GM19324 (cell line): ENCODE data around the gene PDE4D.

Source experiments
- ATAC-seq: cut with Tn5 transposase; IDR thresholded peaks from one replicate; pipeline ENCODE4 v1.9.1; 2021; ENCODE audit warnings: mild to moderate bottlenecking, moderate library complexity; ENCODE audit not compliant: unreplicated experiment, low FRiP score

The PDE4D gene

DNA sequence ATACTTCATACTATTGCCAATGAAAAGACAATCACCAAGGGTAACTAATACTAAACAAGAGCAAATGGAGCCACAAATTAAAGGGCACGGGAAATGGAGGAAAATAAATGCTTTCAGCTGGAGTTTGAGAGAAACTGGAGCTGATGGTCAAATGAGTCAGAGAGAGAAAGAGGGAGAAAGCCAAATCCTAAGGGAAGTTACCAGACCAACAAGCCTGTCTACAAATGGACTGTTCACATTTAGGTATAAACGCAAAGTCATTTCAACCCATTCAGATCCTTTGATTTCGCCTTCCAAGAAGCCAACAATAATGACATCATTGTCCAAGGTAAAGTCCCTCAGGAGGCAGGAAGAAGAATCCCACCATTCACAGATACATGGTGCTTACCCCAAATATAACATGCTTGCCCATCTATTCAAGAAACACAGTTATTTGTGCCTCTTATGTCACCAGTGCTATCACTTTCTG, 958.9 kb downstream of the PDE4D start:
- ATAC-seq = no peak

DNA sequence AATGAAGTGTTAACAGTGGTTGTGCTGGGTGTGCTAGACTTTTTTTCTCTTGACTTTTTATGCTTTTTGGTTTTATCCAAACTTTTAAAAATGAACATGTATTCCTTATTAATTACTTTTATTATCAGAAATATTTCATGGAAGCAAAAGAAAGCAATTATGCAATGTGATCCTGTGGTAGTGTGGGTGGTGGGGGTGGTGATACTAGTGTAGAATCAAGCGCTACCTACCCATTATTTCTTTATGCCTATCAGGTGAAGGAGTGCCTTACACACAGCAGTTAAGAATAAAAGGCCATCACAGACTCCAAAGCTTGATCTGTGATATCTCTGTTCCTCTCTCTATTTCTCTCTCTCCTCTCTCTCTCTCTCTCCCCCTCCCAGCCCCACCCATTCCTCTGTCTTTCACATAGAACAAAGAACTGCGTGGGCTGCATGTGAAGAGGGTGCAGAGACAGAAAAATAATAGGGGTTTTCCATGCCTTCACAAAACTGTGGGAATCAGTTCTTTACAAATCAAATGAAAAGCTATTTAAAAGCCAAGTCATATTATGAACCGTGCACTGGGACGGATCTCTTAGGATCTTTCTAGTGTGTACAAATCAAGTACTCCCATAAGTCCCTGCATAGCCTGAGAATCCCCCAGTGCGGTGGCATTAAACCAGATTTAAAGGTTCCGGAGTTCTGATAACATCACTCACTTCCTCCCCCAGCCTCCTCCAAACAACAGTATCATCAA, 959.5 kb downstream of the PDE4D start:
- ATAC-seq = no peak

DNA sequence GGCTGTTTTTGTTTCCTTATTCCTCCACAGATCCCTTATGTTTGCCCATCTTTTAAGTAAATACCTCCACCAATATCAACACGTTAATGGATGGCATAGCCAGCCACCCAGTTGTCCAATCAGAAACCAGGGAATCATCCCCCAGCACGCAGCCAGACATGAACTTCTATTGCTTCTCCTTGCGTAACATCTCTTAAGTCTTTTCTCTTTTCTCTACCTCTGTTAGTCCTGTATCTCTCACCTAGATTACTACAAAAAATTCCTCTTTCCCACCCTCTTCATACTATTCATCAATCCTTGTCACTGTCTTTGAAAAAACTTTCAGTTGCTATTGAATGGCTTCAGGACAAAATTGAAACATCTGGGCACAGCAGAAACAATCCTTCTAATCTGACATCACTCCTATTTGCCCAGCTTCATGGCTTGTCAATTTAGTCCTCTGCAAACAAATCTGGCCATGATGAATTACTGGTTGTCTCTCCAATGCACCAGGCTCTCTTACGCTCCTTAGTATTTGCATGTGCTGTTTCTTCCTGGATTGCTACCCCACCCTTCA, 961.4 kb downstream of the PDE4D start:
- no peak for ATAC-seq

DNA sequence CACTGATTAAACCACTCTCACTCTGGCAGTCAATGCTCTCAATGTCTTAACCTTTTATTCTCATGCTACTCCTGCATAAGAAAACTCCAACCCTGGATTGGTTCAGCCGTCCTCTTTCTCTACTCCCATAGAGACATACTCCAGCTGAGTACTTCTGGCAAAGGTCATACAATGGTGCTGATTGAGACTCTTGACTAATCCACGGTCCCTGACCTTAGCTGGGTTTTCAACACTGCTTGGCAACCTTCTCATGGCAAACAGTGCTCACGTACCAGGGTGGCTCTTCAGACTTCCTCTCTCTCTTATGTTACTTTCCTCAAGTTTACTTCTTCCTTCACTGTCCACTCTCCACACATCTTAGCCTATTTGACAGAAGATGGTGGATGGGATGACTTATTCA, 963.0 kb downstream of the PDE4D start:
- ATAC-seq = no peak

DNA sequence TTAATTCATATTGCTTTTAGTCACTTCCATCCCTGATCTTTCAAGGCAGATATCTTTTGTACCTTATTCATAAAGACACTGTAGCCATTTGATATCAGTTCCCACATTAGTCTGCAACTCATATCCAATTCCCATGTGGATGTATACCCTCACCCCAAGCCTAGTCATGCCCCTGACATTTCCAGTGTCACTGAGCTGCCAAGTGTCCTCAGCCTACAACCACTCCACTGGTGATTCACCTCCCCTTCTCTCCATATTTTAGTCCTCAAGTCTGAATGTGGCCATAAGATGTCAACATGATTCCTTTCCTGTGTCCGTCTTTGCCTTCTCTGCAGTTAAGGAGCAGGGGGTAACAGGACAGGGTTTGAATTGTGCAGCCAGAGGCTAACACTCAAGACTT, 963.8 kb downstream of the PDE4D start:
- ATAC-seq = no peak

DNA sequence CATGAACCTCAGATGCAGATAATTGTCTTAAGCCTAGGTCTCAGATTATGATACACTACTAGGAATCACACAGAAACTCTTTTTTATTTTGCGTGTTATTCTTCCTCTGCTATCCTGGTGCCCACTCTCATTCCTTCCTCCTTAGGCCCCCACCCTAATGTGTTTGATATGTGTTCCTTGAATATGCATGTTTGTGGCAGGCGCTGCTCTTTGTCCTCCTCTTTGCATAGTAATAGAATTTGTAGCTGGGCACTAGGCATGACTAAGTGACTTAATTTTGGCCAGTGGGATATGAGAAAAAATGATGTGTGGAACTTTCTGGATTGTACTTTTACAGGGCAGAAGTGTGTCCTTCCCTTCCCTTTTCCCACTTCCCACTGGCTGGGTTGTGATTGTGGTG, 965.6 kb downstream of the PDE4D start:
- ATAC-seq = no peak

DNA sequence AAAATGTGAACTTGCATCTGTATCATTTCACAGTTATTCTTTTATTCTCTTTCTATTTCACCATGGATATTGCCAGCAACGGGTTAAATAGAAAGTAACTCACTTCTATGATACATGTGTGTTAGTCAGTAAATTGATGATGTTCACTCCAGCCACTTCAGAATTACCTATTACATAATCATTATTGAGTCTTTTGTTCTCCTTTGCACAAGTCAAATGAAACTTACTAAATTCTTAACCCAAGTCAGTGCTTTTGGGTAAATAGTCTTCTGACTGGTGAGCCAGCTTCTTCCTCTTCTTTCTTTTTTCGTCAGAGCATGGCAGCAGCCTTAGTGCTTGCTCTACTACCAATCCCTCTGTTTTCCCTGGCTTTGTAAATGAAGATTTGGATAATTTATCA, 966.3 kb downstream of the PDE4D start:
- ATAC-seq = no peak

DNA sequence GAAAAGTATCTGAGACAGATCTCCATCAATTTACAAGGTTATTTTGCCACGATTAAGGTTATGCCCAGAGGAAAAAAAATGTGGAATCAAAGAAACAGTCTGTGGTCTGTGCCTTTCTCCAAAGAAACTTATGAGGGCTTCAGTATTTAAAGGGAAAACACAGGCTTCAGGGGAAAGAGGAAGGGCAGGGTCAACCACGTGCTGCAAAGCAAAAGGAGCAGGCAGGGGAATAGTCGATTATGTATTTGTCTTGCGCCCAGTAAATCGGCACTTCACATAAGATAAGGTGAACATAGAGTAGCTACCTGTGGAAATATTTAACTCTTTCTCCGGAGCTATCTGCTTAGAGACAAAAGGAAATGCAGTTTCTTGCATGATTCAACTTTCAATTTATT, 967.0 kb downstream of the PDE4D start:
- no peak for ATAC-seq

DNA sequence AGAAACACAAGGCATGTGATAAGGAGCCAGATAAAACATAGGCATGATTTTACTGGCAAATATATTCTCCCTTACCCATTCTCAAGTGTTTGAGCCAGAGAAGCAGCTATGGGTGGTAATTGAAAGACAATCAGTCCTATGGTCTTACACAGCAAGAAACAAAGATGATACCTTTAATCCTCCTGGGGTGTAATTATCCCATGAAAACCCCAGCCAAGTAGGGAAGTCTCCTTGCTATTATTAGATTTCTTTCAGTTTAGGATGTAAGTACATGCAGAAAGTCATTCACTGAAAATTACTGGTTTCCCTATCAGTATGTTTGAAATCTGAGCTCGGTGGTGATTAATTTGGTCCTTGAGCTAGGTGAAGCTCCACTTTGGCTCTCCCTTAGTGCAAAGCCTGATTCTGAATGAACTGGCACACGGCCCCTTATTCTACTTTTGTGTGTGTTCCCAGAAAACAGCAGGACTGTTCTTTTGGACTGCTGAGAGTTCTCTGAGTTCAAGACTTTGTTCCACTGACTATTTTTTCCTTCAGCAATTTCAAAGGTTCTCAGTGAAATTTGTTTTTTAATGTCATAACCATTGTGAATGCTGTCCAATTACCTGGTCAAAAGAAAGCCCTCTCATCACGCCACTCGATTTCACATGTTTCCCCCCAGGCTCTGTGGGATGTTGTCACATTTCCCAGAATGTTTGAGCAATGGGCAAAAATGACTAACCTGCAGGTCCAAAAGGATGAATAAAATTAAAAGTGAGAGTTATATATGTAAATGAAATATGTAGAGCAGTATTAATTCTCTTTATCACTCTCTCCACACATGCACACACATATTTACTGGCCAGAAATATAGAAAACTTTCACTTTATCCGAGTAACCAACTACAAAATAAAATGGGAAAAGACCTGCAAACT, 967.6 kb downstream of the PDE4D start:
- no peak for ATAC-seq

DNA sequence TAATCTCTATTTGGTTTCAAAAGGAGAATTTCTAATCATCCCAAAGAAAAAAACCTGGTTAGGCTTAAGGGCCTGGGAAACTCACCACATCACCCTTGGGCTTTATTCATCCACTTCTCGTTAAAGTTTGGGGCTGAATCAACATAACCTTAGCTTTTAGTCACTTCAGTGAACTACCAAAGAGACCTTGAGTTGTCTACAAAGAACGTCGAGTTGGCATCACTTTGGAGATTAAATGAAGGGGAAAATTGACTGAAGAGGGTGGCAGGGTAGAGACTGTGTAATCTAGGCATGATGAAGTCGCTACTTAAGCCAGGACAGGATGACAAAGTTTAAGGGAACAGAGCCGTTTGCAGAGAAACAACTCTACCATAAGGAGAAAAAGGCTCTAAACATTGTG, 969.2 kb downstream of the PDE4D start:
- ATAC-seq = no peak

DNA sequence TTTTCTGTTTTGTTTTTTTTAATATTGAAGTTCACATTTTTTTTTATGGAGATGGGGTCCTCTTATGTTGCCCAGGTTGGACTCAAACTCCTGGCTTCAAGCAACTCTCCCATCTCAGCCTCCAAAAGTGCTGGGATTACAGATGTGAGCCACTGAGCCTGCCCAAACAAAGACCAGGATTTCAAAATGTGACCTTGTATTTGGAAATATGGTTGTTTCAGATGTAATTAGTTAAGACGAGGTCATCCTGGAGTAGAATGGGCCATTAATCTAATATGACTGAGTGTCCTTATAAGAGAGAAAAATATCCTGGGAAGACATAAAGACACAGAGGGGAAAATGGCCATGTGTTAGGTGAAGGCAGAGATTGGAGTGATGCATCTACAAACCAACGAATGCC, 970.2 kb downstream of the PDE4D start:
- no peak for ATAC-seq

DNA sequence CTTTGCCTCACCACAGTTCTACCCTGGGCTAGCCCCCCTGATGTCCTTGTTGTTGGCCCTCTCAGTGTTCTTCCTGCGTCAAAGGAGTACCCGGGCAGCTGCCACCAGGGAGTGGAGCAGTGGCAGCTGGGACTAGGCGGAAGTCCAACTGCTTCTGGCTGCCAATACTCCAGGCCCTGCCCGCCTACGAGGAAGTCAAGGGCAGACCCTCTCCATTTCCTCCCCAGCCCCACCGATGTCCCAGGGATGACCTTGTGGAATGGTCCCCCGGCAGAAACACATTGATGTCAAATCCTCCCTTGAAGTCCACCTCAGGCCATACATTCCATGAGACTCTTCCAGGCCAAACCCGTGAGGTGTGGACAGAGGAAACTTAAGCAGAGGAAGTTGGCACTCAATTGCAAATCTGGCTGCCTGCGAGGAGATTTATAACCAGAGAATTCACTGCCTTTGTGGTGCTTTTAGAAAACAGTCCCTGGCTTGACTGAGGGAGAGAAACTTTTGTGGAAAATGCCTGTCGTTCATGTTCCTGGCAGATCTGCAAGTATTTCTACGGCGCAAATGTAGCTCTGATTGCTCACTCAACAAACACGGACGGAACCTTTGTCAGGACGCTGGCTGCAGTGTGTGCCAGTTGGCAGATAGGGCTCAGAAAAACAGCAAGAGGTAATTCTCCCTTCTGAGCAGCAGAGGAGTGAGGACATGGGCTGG, 970.9 kb downstream of the PDE4D start:
- no peak for ATAC-seq

DNA sequence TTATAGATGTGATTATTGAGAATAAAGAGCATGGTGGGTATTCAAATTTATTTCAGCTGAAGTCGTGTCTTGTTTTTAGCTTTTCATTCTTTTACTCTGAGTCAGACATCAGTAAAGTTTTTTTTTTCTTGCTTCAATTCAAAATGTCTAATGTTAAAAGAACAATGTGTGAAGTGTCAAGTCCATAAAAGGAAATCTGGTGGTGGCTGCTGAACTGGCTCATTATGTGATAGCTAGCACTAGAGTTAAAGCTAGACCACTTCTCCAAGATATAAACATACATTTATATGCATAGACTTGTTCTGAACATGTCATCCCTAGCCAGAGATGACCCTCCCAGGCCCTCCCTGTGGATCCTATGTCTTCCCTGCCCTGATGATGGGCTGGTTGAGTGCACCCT, 972.4 kb downstream of the PDE4D start:
- no peak for ATAC-seq

DNA sequence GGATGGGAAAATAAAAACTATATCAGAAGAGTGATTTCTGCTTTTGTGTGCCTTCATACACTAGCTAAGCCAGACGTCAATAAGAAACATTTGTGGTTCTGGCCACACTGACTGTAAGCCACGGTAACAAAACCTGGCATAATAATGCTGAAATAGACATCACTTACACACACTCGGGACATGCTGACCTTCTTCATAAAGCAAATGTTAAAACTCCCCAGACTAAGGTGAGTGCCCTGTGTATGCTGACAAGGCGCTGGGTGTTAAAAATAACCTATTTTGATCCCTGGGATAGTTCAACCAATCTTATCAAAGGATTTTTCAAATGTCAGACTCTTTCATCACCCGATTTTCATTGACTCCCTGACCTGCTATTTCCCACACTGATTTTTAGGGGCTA, 973.7 kb downstream of the PDE4D start:
- ATAC-seq = no peak
